ENCODE results near the gene PACS1. TPM values are rescaled to one million over a fixed set of nuclear protein-coding genes. Genes with fewer than 3 reads are reported as not detected.

PACS1 gene
- polyA plus RNA-seq, 1 donor (not counting 4 experiments of a cell fraction or from before 2014, with no cell fraction given) = 14.9 TPM

DNA sequence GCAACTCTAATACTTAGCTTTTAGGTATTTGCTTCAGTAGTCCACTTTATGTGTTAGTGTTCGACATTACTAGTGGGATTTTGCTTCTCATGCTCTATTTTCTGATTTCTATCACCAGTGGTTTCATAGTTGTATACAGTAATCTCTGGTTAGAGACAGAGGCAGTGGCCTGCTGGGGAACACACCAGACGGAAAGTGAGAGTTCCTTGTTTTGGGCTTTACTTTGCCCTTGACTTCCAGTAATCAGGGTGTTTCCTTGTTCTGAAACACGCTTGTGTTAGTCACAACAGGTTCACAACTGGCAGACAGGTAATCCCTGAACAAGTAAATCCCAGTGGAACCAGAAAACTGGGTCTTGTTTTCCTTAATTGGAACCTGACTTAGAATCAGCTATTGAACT lies 56.0 kb downstream of the PACS1 start:
- no peaks in the 10 kb centered on the region for H4K20me1 ChIP-seq (ENCODE audit: control insufficient read depth, extremely low read depth, insufficient read depth, low read length)
- no peaks in the 10 kb centered on the region for H3K36me3 ChIP-seq (ENCODE audit: control insufficient read depth in 2 of 2, extremely low read depth in 1 of 2, insufficient read depth in 2 of 2, low read length in 2 of 2)
- peak overlapping the region; percentile 91 for H3K4me2 ChIP-seq (ENCODE audit: control insufficient read depth, extremely low read depth, insufficient read depth, low read depth, low read length)
- H3K27me3 ChIP-seq (ENCODE audit: control insufficient read depth, extremely low read depth, insufficient read depth, low read length) = no peaks in the 10 kb centered on the region
- no peak for TF ChIP-seq EZH2 (IDR thresholded peaks at IDR 0.05; ENCODE audit: low read length)
- TF ChIP-seq, protein P1, sequence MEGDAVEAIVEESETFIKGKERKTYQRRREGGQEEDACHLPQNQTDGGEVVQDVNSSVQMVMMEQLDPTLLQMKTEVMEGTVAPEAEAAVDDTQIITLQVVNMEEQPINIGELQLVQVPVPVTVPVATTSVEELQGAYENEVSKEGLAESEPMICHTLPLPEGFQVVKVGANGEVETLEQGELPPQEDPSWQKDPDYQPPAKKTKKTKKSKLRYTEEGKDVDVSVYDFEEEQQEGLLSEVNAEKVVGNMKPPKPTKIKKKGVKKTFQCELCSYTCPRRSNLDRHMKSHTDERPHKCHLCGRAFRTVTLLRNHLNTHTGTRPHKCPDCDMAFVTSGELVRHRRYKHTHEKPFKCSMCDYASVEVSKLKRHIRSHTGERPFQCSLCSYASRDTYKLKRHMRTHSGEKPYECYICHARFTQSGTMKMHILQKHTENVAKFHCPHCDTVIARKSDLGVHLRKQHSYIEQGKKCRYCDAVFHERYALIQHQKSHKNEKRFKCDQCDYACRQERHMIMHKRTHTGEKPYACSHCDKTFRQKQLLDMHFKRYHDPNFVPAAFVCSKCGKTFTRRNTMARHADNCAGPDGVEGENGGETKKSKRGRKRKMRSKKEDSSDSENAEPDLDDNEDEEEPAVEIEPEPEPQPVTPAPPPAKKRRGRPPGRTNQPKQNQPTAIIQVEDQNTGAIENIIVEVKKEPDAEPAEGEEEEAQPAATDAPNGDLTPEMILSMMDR (optimal IDR thresholded peaks at IDR 0.05 in 1 of 3, IDR thresholded peaks at IDR 0.05 in 1 of 3, conservative IDR thresholded peaks at IDR 0.05 in 1 of 3; ENCODE audit: extremely low read depth in 1 of 3, insufficient read depth in 2 of 3, low read length in 3 of 3) = no peak
- peaks cover 29% of the 10 kb centered on the region for H3K79me2 ChIP-seq (ENCODE audit: control insufficient read depth, insufficient read depth, low read length)
- peak overlapping the region; percentile 69 for H3K9ac ChIP-seq (ENCODE audit: control insufficient read depth, extremely low read depth, insufficient read depth, low read length)
- DNase-seq (ENCODE audit: low read depth, low spot score) (no peak), FAIRE-seq (peak; percentile 78)
- H3K9me3 ChIP-seq (ENCODE audit: control insufficient read depth, low read depth, low read length) = no peaks in the 10 kb centered on the region
- H3K9me1 ChIP-seq (ENCODE audit: control insufficient read depth, extremely low read depth, insufficient read depth, low read length) = peaks cover 2% of the 10 kb centered on the region
- H3K4me3 ChIP-seq (ENCODE audit: control insufficient read depth in 2 of 3, extremely low read depth in 1 of 3, insufficient read depth in 2 of 3, low read depth in 1 of 3, low read length in 3 of 3) = peak overlapping the region in 2 of 3 experiments; percentile 50 to 56
- dilution Hi-C loops (cut with MboI; ENCODE audit: extremely low pct_ligation_motif_present, low sequenced_read_pairs) = no loop called here
- H3K27ac ChIP-seq (ENCODE audit: control insufficient read depth, insufficient read depth, low read length) = peak overlapping the region; percentile 95
- peaks cover 41% of the 10 kb centered on the region for H3K4me1 ChIP-seq (ENCODE audit: control insufficient read depth, extremely low read depth, insufficient read depth, low read length)
- H2AFZ ChIP-seq (ENCODE audit: control insufficient read depth, low read length) = peak overlapping the region; percentile 39

DNA sequence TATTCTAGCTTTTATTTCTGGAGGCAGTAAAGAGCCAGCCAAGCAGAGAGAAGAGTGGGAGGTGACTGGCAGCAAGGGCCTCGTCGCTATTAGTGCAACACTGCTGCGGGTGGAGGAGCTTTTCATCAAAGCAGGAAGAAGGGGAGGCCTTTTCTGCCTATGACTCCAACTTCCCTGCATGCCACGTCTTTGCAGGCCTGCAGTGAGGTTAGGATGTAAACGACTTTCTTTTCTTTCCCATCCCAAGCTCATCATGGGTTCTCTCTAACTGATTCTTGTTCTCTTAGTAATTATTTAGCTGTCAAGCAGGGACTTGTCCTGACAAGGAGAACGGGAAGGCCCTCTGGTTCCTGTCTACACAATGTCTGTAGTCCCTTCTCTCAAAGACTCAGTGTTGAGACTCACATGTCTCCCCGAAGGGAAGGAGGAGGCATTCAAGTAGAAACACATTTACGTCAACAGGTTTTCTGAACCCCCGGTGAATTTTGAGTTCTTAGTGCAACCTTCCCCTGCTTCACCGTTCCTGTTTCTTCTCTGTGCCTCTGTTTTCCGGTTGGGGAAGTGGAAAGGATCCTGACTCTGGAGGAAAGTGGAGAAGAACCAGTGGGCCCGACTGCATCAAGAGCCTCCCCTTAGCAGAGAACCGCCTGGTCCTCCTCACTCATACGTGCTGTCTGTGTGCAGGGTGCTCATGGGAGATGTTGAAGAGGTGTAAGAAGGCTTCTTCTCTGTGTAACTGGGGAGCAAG lies 56.9 kb downstream of the PACS1 start:
- peak overlapping the region; percentile 69 for H3K9ac ChIP-seq (ENCODE audit: control insufficient read depth, extremely low read depth, insufficient read depth, low read length)
- DNase-seq (ENCODE audit: low read depth, low spot score) = peak; percentile 67

More for the DNA sequence above, 56.9 kb downstream of the PACS1 start:
- no peaks in the 10 kb centered on the region for H3K9me3 ChIP-seq (ENCODE audit: control insufficient read depth, low read depth, low read length)
- H3K9me1 ChIP-seq (ENCODE audit: control insufficient read depth, extremely low read depth, insufficient read depth, low read length) = peaks cover 2% of the 10 kb centered on the region
- peak overlapping the region; percentile 95 for H3K27ac ChIP-seq (ENCODE audit: control insufficient read depth, insufficient read depth, low read length)
- H3K27me3 ChIP-seq (ENCODE audit: control insufficient read depth, extremely low read depth, insufficient read depth, low read length) = no peaks in the 10 kb centered on the region
- peaks cover 24% of the 10 kb centered on the region for H3K79me2 ChIP-seq (ENCODE audit: control insufficient read depth, insufficient read depth, low read length)
- no peak for TF ChIP-seq EZH2 (IDR thresholded peaks at IDR 0.05; ENCODE audit: low read length)
- TF ChIP-seq, protein P1 (optimal IDR thresholded peaks at IDR 0.05 in 1 of 3, IDR thresholded peaks at IDR 0.05 in 1 of 3, conservative IDR thresholded peaks at IDR 0.05 in 1 of 3; ENCODE audit: extremely low read depth in 1 of 3, insufficient read depth in 2 of 3, low read length in 3 of 3) = no peak
- dilution Hi-C loops (cut with MboI; ENCODE audit: extremely low pct_ligation_motif_present, low sequenced_read_pairs) = no loop called here
- peaks cover 41% of the 10 kb centered on the region for H3K4me1 ChIP-seq (ENCODE audit: control insufficient read depth, extremely low read depth, insufficient read depth, low read length)
- no peaks in the 10 kb centered on the region for H4K20me1 ChIP-seq (ENCODE audit: control insufficient read depth, extremely low read depth, insufficient read depth, low read length)
- peak; percentile 90 for FAIRE-seq
- H2AFZ ChIP-seq (ENCODE audit: control insufficient read depth, low read length) = peak overlapping the region; percentile 88
- H3K4me3 ChIP-seq (ENCODE audit: control insufficient read depth in 2 of 3, extremely low read depth in 1 of 3, insufficient read depth in 2 of 3, low read depth in 1 of 3, low read length in 3 of 3) = peak overlapping the region in 2 of 3 experiments; percentile 50 to 56
- H3K36me3 ChIP-seq (ENCODE audit: control insufficient read depth in 2 of 2, extremely low read depth in 1 of 2, insufficient read depth in 2 of 2, low read length in 2 of 2) = no peaks in the 10 kb centered on the region
- H3K4me2 ChIP-seq (ENCODE audit: control insufficient read depth, extremely low read depth, insufficient read depth, low read depth, low read length) = peak overlapping the region; percentile 91
